SK-N-MC (cell line): ENCODE data around the gene MTFP1.

Source experiments
- EZH2 ChIP-seq: fragments of 200-600 bp; sonication (generic); IDR thresholded peaks from one replicate; pipeline ENCODE4 v1.6.1; 2017; ENCODE audit warnings: antibody characterized with exemption
- POLR2AphosphoS5 ChIP-seq: IDR thresholded peaks from 2 replicates; pipeline ENCODE4 v1.6.1; 2012; ENCODE audit warnings: mild to moderate bottlenecking, low read depth, low read length, borderline replicate concordance

DNA sequence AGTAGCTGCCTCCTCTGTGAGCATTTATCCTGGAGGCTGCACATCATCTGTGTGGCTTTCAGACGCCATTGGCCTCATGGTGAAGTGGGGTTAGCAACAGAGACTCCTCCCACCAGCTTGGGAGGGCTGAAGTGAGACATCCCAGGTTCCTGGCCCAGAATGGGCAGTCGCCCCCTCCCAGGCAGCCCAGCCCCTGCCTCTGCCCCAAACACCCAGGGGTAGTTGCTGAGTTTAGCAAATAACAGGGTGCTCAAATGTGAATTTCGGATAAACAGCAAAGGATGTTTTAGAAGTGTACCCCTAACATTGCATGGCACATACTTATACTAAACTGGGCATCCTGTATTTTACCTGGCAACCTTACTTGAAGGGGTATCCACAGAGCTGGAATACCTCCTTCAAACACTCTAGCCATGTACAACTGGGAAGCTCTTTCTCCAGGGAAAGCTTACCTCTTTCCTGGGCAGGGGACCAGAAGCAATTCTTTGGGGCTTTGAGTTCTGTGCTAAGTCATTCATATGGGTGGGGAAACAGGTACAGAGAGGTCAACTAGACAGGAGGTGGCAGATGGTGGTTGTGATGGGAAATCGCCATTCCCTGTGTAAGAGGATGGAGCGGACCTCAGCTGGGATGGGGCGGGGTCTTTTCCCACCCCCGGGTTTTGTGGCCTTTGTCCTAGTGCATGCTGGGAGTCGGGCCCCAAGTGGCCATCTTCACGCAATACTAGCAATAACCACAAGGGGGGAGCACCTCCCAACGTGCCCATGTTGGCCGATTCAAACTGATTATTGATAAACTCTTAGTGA is 19.3 kb downstream of the MTFP1 start:
- TF ChIP-seq EZH2 (no peak), POLR2AphosphoS5 (no peak)
